Gastrocnemius medialis (tissue), 4 donors: ENCODE results near the gene SHC3. TPM values are rescaled to one million over a fixed set of nuclear protein-coding genes. Genes with fewer than 3 reads are reported as not detected.

ENCODE experiments used
- ATAC-seq, 2 donors: fragments of 150-250 bp; one replicate each; pipeline ENCODE4 v1.9.1; 2016
- DNase-seq, 2 donors: peaks; one replicate each; pipeline ENCODE4 v3.0.0-alpha.2; 2019
- H3K27ac ChIP-seq, 4 donors: fragments of 200-600 bp; sonication (generic); 1 replicate in 1 of 4; 2 replicates in 3 of 4; pipeline ENCODE4 v1.5.1; 2016 to 2018; ENCODE audit warnings: mild to moderate bottlenecking in 2 of 4, moderate library complexity in 1 of 4
- H3K27me3 ChIP-seq, 3 donors: fragments of 200-600 bp; sonication (generic) in 2 of 3; 1 replicate in 1 of 3; 2 replicates in 2 of 3; pipeline versions ENCODE4 v1.5.1 to v1.6.0; 2016 to 2019; ENCODE audit warnings: mild to moderate bottlenecking in 1 of 3, moderate library complexity in 1 of 3
- H3K36me3 ChIP-seq, 2 donors: fragments of 200-600 bp; sonication (generic) in 1 of 2; one replicate each; pipeline ENCODE4 v1.5.1; 2017 to 2018
- H3K4me1 ChIP-seq, 2 donors: fragments of 200-600 bp; sonication (generic) in 1 of 2; one replicate each; pipeline ENCODE4 v1.5.1; 2016 to 2017; ENCODE audit warnings: mild to moderate bottlenecking in 2 of 2
- H3K4me3 ChIP-seq, 4 donors: fragments of 200-600 bp; sonication (generic) in 3 of 4; 1 replicate in 1 of 4; 2 replicates in 3 of 4; pipeline ENCODE4 v1.5.1; 2016 to 2019; ENCODE audit warnings: mild to moderate bottlenecking in 2 of 4
- H3K9me3 ChIP-seq, 3 donors: fragments of 200-600 bp; sonication (generic) in 2 of 3; 1 replicate in 1 of 3; 2 replicates in 2 of 3; pipeline ENCODE4 v1.5.1; 2016 to 2019
- CTCF ChIP-seq, 5 experiments: fragments of 450-650 bp in 3 of 5; fragments of 200-600 bp in 2 of 5; sonication (generic) in 2 of 5; IDR thresholded peaks in 4 of 5; conservative IDR thresholded peaks in 1 of 5; 1 replicate in 4 of 5; 2 replicates in 1 of 5; pipeline ENCODE4 v1.5.1; 2016 to 2019; ENCODE audit warnings: antibody characterized with exemption in 5 of 5, mild to moderate bottlenecking in 3 of 5, moderate library complexity in 3 of 5
- POLR2A ChIP-seq, 2 donors: fragments of 450-650 bp; IDR thresholded peaks; one replicate each; pipeline ENCODE4 v1.6.1; 2017; ENCODE audit warnings: antibody characterized with exemption in 2 of 2, mild to moderate bottlenecking in 2 of 2, moderate library complexity in 2 of 2
- in situ Hi-C, 4 donors: fragments of 200-750 bp; cut with MboI; loops; one replicate each; pipeline versions ENCODE4 v1.15.0 to v1.8.0; 2017; ENCODE audit warnings: low sequenced_read_pairs in 4 of 4
- intact Hi-C: fragments of 100-400 bp; cut with DNase I; formaldehyde crosslinking; loops from one replicate; pipeline ENCODE4 v1.15.1; 2023; ENCODE audit warnings: low total_unique reads
- total RNA-seq, 4 donors: library from RNA; depleted of rRNA; stranded (reverse); fragments of >200 nt; gene quantifications; one replicate each; pipeline versions ENCODE4 v1.1.0 to v1.2.3, GENCODE V29; 2016

SHC3 gene
- total RNA-seq, 4 donors from 2014 or later, result 0.09 to 0.29 (median 0.15) TPM; not detected in 1

- intact Hi-C loops (no loop called here), in situ Hi-C loops (no loop called here)
- no peak for ATAC-seq
- no peak for TF ChIP-seq POLR2A (IDR thresholded peaks at IDR 0.05)
- TF ChIP-seq CTCF (IDR thresholded peaks at IDR 0.05 in 4 of 5, conservative IDR thresholded peaks at IDR 0.05 in 1 of 5), result no peak
- DNase-seq, result no peak
- no peaks in the 10 kb centered on the region for H3K4me1 ChIP-seq
- no peaks in the 10 kb centered on the region for H3K36me3 ChIP-seq
- H3K4me3 ChIP-seq, result no peak overlapping the region
- no peak overlapping the region for H3K27ac ChIP-seq
- no peaks in the 10 kb centered on the region for H3K9me3 ChIP-seq
- no peaks in the 10 kb centered on the region for H3K27me3 ChIP-seq
These were observed 118.6 kb downstream of the SHC3 start for GRCh38 chr9:89059925-89060506.

GRCh38 chr9:89058906-89059305 lies 119.7 kb downstream of the SHC3 start:
- in situ Hi-C loops, result no loop called here
- TF ChIP-seq POLR2A (IDR thresholded peaks at IDR 0.05) (no peak), CTCF (IDR thresholded peaks at IDR 0.05 in 4 of 5, conservative IDR thresholded peaks at IDR 0.05 in 1 of 5) (no peak)
- no peak overlapping the region for H3K27ac ChIP-seq
- DNase-seq, result no peak
- H3K9me3 ChIP-seq, result no peaks in the 10 kb centered on the region
- H3K27me3 ChIP-seq, result no peaks in the 10 kb centered on the region
- no peaks in the 10 kb centered on the region for H3K36me3 ChIP-seq
- no peak overlapping the region for H3K4me3 ChIP-seq
- intact Hi-C loops, result no loop called here
- ATAC-seq, result no peak
- no peaks in the 10 kb centered on the region for H3K4me1 ChIP-seq

GRCh38 chr9:89054865-89055495 lies 123.6 kb downstream of the SHC3 start:
- H3K9me3 ChIP-seq, result no peaks in the 10 kb centered on the region
- no peaks in the 10 kb centered on the region for H3K27me3 ChIP-seq
- no peak overlapping the region for H3K4me3 ChIP-seq
- no peak overlapping the region for H3K27ac ChIP-seq
- TF ChIP-seq CTCF (IDR thresholded peaks at IDR 0.05 in 4 of 5, conservative IDR thresholded peaks at IDR 0.05 in 1 of 5) (no peak), POLR2A (IDR thresholded peaks at IDR 0.05) (no peak)
- H3K36me3 ChIP-seq, result no peaks in the 10 kb centered on the region
- H3K4me1 ChIP-seq, result no peaks in the 10 kb centered on the region
- DNase-seq (no peak), ATAC-seq (no peak)
- intact Hi-C loops, result no loop called here
- in situ Hi-C loops, result no loop called here

GRCh38 chr9:89053301-89053700 lies 125.3 kb downstream of the SHC3 start:
- TF ChIP-seq CTCF (IDR thresholded peaks at IDR 0.05 in 4 of 5, conservative IDR thresholded peaks at IDR 0.05 in 1 of 5), result no peak
- no peak for TF ChIP-seq POLR2A (IDR thresholded peaks at IDR 0.05)
- no peak for ATAC-seq
- no peaks in the 10 kb centered on the region for H3K27me3 ChIP-seq

More at GRCh38 chr9:89053301-89053700, 125.3 kb downstream of the SHC3 start:
- intact Hi-C loops, result no loop called here
- no peaks in the 10 kb centered on the region for H3K4me1 ChIP-seq
- H3K9me3 ChIP-seq, result no peaks in the 10 kb centered on the region
- in situ Hi-C loops, result no loop called here
- H3K4me3 ChIP-seq, result no peak overlapping the region
- no peak overlapping the region for H3K27ac ChIP-seq
- no peaks in the 10 kb centered on the region for H3K36me3 ChIP-seq
- no peak for DNase-seq
